Measurements from ENCODE around the gene DGKZ.

GRCh38 chr11:46341454-46341853, 5.8 kb upstream of the DGKZ start:
- TF ChIP-seq EZH2 (IDR thresholded peaks at IDR 0.05; ENCODE audit: insufficient read depth, poor library complexity, severe bottlenecking) = no peak
- no peak for TF ChIP-seq EZH2phosphoT487 (IDR thresholded peaks at IDR 0.05; ENCODE audit: insufficient read depth, low read depth)

Data from GM23248 (cell line).